Measurements from ENCODE around the gene DGKQ. TPM values are rescaled to one million over a fixed set of nuclear protein-coding genes. Genes with fewer than 3 reads are reported as not detected.
"Not testable (repeated sequence)": the region's sequence is repeated elsewhere in the genome, so short reads cannot be mapped to it uniquely, and the experiment has no call there.

Gene DGKQ
- total RNA-seq, 1 donor from 2014 or later, result 13.2 TPM

- no peak for DNase-seq (ENCODE audit: low read depth in 2 of 2)
These were observed 47.4 kb downstream of the DGKQ start for GRCh38 chr4:925771-926500.

GRCh38 chr4:925171-925570, 48.2 kb downstream of the DGKQ start:
- DNase-seq (ENCODE audit: low read depth in 2 of 2), result no peak

GRCh38 chr4:924107-925096, 49.0 kb downstream of the DGKQ start:
- DNase-seq (ENCODE audit: low read depth in 2 of 2), result peak in 1 of 2 donors; percentile 63

- DNase-seq (ENCODE audit: low read depth in 2 of 2), result no peak
These were observed 51.5 kb downstream of the DGKQ start for GRCh38 chr4:921830-922331.

- not testable (repeated sequence) for DNase-seq (ENCODE audit: low read depth in 2 of 2)
These were observed 54.2 kb downstream of the DGKQ start for GRCh38 chr4:919004-919680.

- DNase-seq (ENCODE audit: low read depth in 2 of 2), result not testable (repeated sequence)
These were observed 54.8 kb downstream of the DGKQ start for GRCh38 chr4:918591-918990.

GRCh38 chr4:917992-918391, 55.4 kb downstream of the DGKQ start:
- DNase-seq (ENCODE audit: low read depth in 2 of 2), result no peak

GRCh38 chr4:917466-917865, 55.9 kb downstream of the DGKQ start:
- no peak for DNase-seq (ENCODE audit: low read depth in 2 of 2)

- DNase-seq (ENCODE audit: low read depth in 2 of 2), result peak in 1 of 2 donors; percentile 13
These were observed 57.8 kb downstream of the DGKQ start for GRCh38 chr4:915595-915994.

GRCh38 chr4:915041-915474, 58.3 kb downstream of the DGKQ start:
- DNase-seq (ENCODE audit: low read depth in 2 of 2), result no peak

- no peak for DNase-seq (ENCODE audit: low read depth in 2 of 2)
These were observed 58.8 kb downstream of the DGKQ start for GRCh38 chr4:914531-914930.

- DNase-seq (ENCODE audit: low read depth in 2 of 2), result no peak
These were observed 60.1 kb downstream of the DGKQ start for GRCh38 chr4:913280-913618.

GRCh38 chr4:912548-913279, 60.7 kb downstream of the DGKQ start:
- peak; percentile 75 to 85 for DNase-seq (ENCODE audit: low read depth in 2 of 2)

GRCh38 chr4:911871-912490, 61.4 kb downstream of the DGKQ start:
- DNase-seq (ENCODE audit: low read depth in 2 of 2), result no peak

- DNase-seq (ENCODE audit: low read depth in 2 of 2), result no peak
These were observed 62.1 kb downstream of the DGKQ start for GRCh38 chr4:911221-911751.

- no peak for DNase-seq (ENCODE audit: low read depth in 2 of 2)
These were observed 62.8 kb downstream of the DGKQ start for GRCh38 chr4:910366-911091.

- DNase-seq (ENCODE audit: low read depth in 2 of 2), result no peak
These were observed 63.5 kb downstream of the DGKQ start for GRCh38 chr4:909821-910220.

GRCh38 chr4:909131-909571, 64.2 kb downstream of the DGKQ start:
- no peak for DNase-seq (ENCODE audit: low read depth in 2 of 2)

All from dermis microvascular lymphatic vessel endothelial cell (primary cell).